Measurements from ENCODE around the gene CHMP2A. TPM values are rescaled to one million over a fixed set of nuclear protein-coding genes. Genes with fewer than 3 reads are reported as not detected.
"Not testable (repeated sequence)": the region's sequence is repeated elsewhere in the genome, so short reads cannot be mapped to it uniquely, and the experiment has no call there.

CHMP2A gene
- polyA plus RNA-seq, 1 donor: 77.9 TPM

- no peak for DNase-seq
These were observed 44.6 kb downstream of the CHMP2A start for GRCh38 chr19:58510084-58510862.

- no peak for DNase-seq
These were observed 45.2 kb downstream of the CHMP2A start for GRCh38 chr19:58509731-58510083.

GRCh38 chr19:58507602-58508223, 47.2 kb downstream of the CHMP2A start:
- DNase-seq: not testable (repeated sequence)

Other genes starting within 250 kb of the CHMP2A start
- 33.0 TPM for gene ERVK3-1, start 249.7 kb downstream of the CHMP2A start, polyA plus RNA-seq (ENCODE audit: insufficient read length)
- 3.2 TPM for gene ZSCAN22, start 228.1 kb downstream of the CHMP2A start, polyA plus RNA-seq (ENCODE audit: insufficient read length)
- 2.6 TPM for gene A1BG, start 201.6 kb downstream of the CHMP2A start, polyA plus RNA-seq (ENCODE audit: insufficient read length)
- 2.4 TPM for gene ZNF497, start 192.4 kb downstream of the CHMP2A start, polyA plus RNA-seq (ENCODE audit: insufficient read length)
- 1.6 TPM for gene ZNF837, start 174.1 kb downstream of the CHMP2A start, polyA plus RNA-seq (ENCODE audit: insufficient read length)
- 1,753 TPM for gene RPS5, start 167.8 kb downstream of the CHMP2A start, polyA plus RNA-seq (ENCODE audit: insufficient read length)
- not detected for gene RNF225, start 159.4 kb downstream of the CHMP2A start, polyA plus RNA-seq (ENCODE audit: insufficient read length)
- gene ZNF584, start 146.5 kb downstream of the CHMP2A start, polyA plus RNA-seq (ENCODE audit: insufficient read length): 5.4 TPM
- 6.1 TPM for gene ZNF132, start 115.0 kb downstream of the CHMP2A start, polyA plus RNA-seq (ENCODE audit: insufficient read length)
- gene ZNF324B, start 103.5 kb downstream of the CHMP2A start, polyA plus RNA-seq (ENCODE audit: insufficient read length): 4.0 TPM
- gene ZNF324, start 88.0 kb downstream of the CHMP2A start, polyA plus RNA-seq (ENCODE audit: insufficient read length): 6.3 TPM
- gene ZNF446, start 78.8 kb downstream of the CHMP2A start, polyA plus RNA-seq (ENCODE audit: insufficient read length): 8.7 TPM
- gene SLC27A5, start 43.1 kb downstream of the CHMP2A start, polyA plus RNA-seq (ENCODE audit: insufficient read length): 6.1 TPM
- gene ZBTB45, start 35.3 kb downstream of the CHMP2A start, polyA plus RNA-seq (ENCODE audit: insufficient read length): 11.6 TPM
- 357 TPM for gene TRIM28, start 11.0 kb downstream of the CHMP2A start, polyA plus RNA-seq (ENCODE audit: insufficient read length)
- 74.0 TPM for gene UBE2M, start 3.5 kb upstream of the CHMP2A start, polyA plus RNA-seq (ENCODE audit: insufficient read length)
- gene MZF1, start 18.2 kb upstream of the CHMP2A start, polyA plus RNA-seq (ENCODE audit: insufficient read length): 19.9 TPM